Fibroblast of lung (primary cell): ENCODE measurements around the gene PCSK2. TPM values are rescaled to one million over a fixed set of nuclear protein-coding genes. Genes with fewer than 3 reads are reported as not detected.

Source experiments
- DNase-seq, 2 donors: peaks; one replicate each; pipeline versions ENCODE4 v3.0.0 to v3.0.0-alpha.2; 2010; ENCODE audit warnings: low read depth in 2 of 2
- H2AFZ ChIP-seq: 2 replicates; pipeline ENCODE4 v1.5.1; 2012; ENCODE audit warnings: low read length, control low read depth, inconsistent platforms
- H3K27ac ChIP-seq: 2 replicates; pipeline ENCODE4 v1.5.1; 2011; ENCODE audit warnings: low read length, control low read depth; ENCODE audit not compliant: insufficient read depth
- H3K27me3 ChIP-seq: 2 replicates; pipeline ENCODE4 v1.5.1; 2011; ENCODE audit warnings: mild to moderate bottlenecking, low read length; ENCODE audit not compliant: control insufficient read depth, insufficient read depth
- H3K36me3 ChIP-seq: 2 replicates; pipeline ENCODE4 v1.5.1; 2011; ENCODE audit warnings: low read length; ENCODE audit not compliant: control insufficient read depth, insufficient read depth
- H3K4me1 ChIP-seq: 2 replicates; pipeline ENCODE4 v1.5.1; 2011; ENCODE audit warnings: low read length; ENCODE audit not compliant: control insufficient read depth, insufficient read depth; ENCODE audit errors: extremely low read depth
- H3K4me2 ChIP-seq: 2 replicates; pipeline ENCODE4 v1.5.1; 2011; ENCODE audit warnings: low read length, control low read depth; ENCODE audit not compliant: insufficient read depth; ENCODE audit errors: extremely low read depth
- H3K4me3 ChIP-seq, 4 experiments: fragments of 200-600 bp in 1 of 4; sonication (generic) in 1 of 4; replicated peaks in 1 of 4; 2 replicates each; pipeline ENCODE4 v1.5.1; 2011 to 2016; ENCODE audit warnings: low read length in 4 of 4, low read depth in 3 of 4, mild to moderate bottlenecking in 3 of 4, control low read depth in 2 of 4, inconsistent platforms in 1 of 4, mixed read lengths in 1 of 4; ENCODE audit not compliant: insufficient read depth in 1 of 4; ENCODE audit errors: control extremely low read depth in 1 of 4
- H3K79me2 ChIP-seq: 2 replicates; pipeline ENCODE4 v1.5.1; 2012; ENCODE audit warnings: mild to moderate bottlenecking, low read length, inconsistent platforms; ENCODE audit not compliant: control insufficient read depth, insufficient read depth
- H3K9ac ChIP-seq: 2 replicates; pipeline ENCODE4 v1.5.1; 2011; ENCODE audit warnings: mild to moderate bottlenecking, low read length, control low read depth; ENCODE audit not compliant: insufficient read depth
- H3K9me3 ChIP-seq: 2 replicates; pipeline ENCODE4 v1.5.1; 2012; ENCODE audit warnings: low read depth, low read length; ENCODE audit not compliant: control insufficient read depth, insufficient read depth
- H4K20me1 ChIP-seq: 2 replicates; pipeline ENCODE4 v1.5.1; 2011; ENCODE audit warnings: low read length; ENCODE audit not compliant: control insufficient read depth, insufficient read depth; ENCODE audit errors: extremely low read depth
- EZH2 ChIP-seq: IDR thresholded peaks from 2 replicates; pipeline ENCODE4 v1.5.1; 2012; ENCODE audit warnings: low read length, control low read depth, mild to moderate bottlenecking; ENCODE audit errors: missing control alignments
- polyA plus RNA-seq, 2 donors: library from polyadenylated mRNA; depleted of rRNA in 1 of 2; stranded (reverse) in 1 of 2; unstranded in 1 of 2; fragments of >200 nt; gene quantifications; 2 replicates each; pipeline ENCODE4 v1.2.1, GENCODE V29; 2011 to 2012; ENCODE audit warnings: missing spikeins in 1 of 2
- total RNA-seq: library from RNA; depleted of rRNA; stranded (reverse); fragments of >200 nt; gene quantifications from 2 replicates; pipeline ENCODE4 v1.2.1, GENCODE V29; 2014
- TF ChIP-seq, protein P1 (sequence below), 2 donors: IDR thresholded peaks in 1 of 2; conservative IDR thresholded peaks in 1 of 2; 1 replicate in 1 of 2; 2 replicates in 1 of 2; pipeline ENCODE4 v1.5.1; 2011 to 2012; ENCODE audit warnings: low read length in 2 of 2, control low read depth in 1 of 2, inconsistent platforms in 1 of 2, low read depth in 1 of 2, mild to moderate bottlenecking in 1 of 2

The PCSK2 gene
- total and polyA plus RNA-seq, 2 donors (not counting 1 experiment from before 2014, with no cell fraction given), result under 0.01 to 1.2 TPM

DNA sequence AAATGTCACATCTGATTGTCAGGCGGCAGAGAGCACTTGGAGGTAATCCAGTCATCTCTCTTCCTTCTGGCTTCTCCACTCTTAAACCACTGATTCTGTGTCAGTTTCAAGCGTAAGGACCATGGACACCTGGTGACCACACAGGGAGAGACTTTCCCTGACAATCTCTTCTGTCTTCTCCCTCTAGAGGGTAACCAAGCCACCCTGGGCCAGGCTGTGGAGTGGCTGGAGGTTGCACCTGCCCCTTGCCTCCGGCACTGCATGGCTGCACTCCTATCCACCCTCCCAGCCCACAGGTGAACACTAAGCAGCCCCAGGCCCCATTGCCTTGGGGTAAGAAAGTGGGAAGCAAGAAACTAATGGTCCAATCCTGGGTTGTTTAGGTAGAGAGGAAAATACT is 225.6 kb downstream of the PCSK2 start:
- no peak overlapping the region for H3K9ac ChIP-seq
- DNase-seq, result no peak
- H2AFZ ChIP-seq, result no peak overlapping the region
- H3K36me3 ChIP-seq, result no peaks in the 10 kb centered on the region
- H3K9me3 ChIP-seq, result no peaks in the 10 kb centered on the region
- no peaks in the 10 kb centered on the region for H4K20me1 ChIP-seq
- H3K4me2 ChIP-seq, result no peak overlapping the region
- TF ChIP-seq, protein P1, sequence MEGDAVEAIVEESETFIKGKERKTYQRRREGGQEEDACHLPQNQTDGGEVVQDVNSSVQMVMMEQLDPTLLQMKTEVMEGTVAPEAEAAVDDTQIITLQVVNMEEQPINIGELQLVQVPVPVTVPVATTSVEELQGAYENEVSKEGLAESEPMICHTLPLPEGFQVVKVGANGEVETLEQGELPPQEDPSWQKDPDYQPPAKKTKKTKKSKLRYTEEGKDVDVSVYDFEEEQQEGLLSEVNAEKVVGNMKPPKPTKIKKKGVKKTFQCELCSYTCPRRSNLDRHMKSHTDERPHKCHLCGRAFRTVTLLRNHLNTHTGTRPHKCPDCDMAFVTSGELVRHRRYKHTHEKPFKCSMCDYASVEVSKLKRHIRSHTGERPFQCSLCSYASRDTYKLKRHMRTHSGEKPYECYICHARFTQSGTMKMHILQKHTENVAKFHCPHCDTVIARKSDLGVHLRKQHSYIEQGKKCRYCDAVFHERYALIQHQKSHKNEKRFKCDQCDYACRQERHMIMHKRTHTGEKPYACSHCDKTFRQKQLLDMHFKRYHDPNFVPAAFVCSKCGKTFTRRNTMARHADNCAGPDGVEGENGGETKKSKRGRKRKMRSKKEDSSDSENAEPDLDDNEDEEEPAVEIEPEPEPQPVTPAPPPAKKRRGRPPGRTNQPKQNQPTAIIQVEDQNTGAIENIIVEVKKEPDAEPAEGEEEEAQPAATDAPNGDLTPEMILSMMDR (conservative IDR thresholded peaks at IDR 0.05 in 1 of 2, IDR thresholded peaks at IDR 0.05 in 1 of 2; ENCODE audit: low read depth in 1 of 2, low read length in 2 of 2), result no peak
- TF ChIP-seq EZH2, result no peak
- no peak overlapping the region for H3K27ac ChIP-seq
- H3K27me3 ChIP-seq, result peaks cover 11% of the 10 kb centered on the region
- H3K4me3 ChIP-seq, result no peak overlapping the region
- H3K4me1 ChIP-seq, result no peaks in the 10 kb centered on the region
- H3K79me2 ChIP-seq, result no peaks in the 10 kb centered on the region

DNA sequence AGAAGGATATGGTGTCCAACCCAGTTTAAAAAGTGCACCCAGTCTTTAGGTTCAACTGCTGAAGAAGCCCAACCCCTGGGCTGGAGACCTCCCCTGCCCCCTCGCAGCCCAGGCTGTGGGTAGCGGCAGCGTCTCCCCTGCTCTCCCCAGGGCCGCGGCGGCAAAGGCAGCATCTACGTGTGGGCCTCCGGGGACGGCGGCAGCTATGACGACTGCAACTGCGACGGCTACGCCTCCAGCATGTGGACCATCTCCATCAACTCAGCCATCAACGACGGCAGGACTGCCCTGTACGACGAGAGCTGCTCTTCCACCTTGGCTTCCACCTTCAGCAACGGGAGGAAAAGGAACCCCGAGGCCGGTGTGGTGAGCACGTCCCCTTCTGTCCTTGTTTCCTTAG is 226.8 kb downstream of the PCSK2 start:
- Histone ChIP-seq H4K20me1 (no peaks in the 10 kb centered on the region), H3K36me3 (no peaks in the 10 kb centered on the region), H2AFZ (no peak overlapping the region), H3K4me3 (no peak overlapping the region), H3K27ac (no peak overlapping the region), H3K9ac (no peak overlapping the region), H3K79me2 (no peaks in the 10 kb centered on the region), H3K27me3 (peaks cover 11% of the 10 kb centered on the region), H3K9me3 (no peaks in the 10 kb centered on the region), H3K4me2 (no peak overlapping the region), H3K4me1 (no peaks in the 10 kb centered on the region)
- DNase-seq, result no peak
- TF ChIP-seq, protein P1 (conservative IDR thresholded peaks at IDR 0.05 in 1 of 2, IDR thresholded peaks at IDR 0.05 in 1 of 2; ENCODE audit: low read depth in 1 of 2, low read length in 2 of 2), result no peak
- no peak for TF ChIP-seq EZH2

DNA sequence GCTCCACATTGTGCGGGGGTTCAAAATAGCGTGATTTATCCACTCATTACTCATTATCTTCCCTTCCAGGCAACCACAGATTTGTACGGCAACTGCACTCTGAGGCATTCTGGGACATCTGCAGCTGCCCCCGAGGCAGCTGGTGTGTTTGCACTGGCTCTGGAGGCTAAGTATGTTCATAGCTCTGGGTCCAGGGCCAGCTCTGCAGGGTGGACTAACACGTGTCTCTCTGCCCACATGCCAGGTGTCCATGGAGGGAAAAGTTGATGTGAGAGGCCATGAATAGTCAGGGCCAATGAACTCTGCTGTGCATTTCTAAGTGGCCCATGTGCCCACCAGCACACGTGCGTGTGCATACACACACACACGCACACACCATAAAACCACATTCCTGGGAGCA is 229.4 kb downstream of the PCSK2 start:
- H3K9me3 ChIP-seq, result no peaks in the 10 kb centered on the region
- H3K36me3 ChIP-seq, result no peaks in the 10 kb centered on the region
- H3K27ac ChIP-seq, result no peak overlapping the region
- H3K4me3 ChIP-seq, result no peak overlapping the region
- no peak overlapping the region for H2AFZ ChIP-seq
- no peaks in the 10 kb centered on the region for H3K79me2 ChIP-seq
- no peaks in the 10 kb centered on the region for H3K4me1 ChIP-seq
- H4K20me1 ChIP-seq, result no peaks in the 10 kb centered on the region
- TF ChIP-seq EZH2, result no peak
- TF ChIP-seq, protein P1 (conservative IDR thresholded peaks at IDR 0.05 in 1 of 2, IDR thresholded peaks at IDR 0.05 in 1 of 2; ENCODE audit: low read depth in 1 of 2, low read length in 2 of 2), result no peak
- no peak for DNase-seq
- no peak overlapping the region for H3K9ac ChIP-seq
- H3K4me2 ChIP-seq, result no peak overlapping the region
- peaks cover 4% of the 10 kb centered on the region for H3K27me3 ChIP-seq
